Omental fat pad (tissue), 4 donors: ENCODE data around the gene MMAB. TPM values are rescaled to one million over a fixed set of nuclear protein-coding genes. Genes with fewer than 3 reads are reported as not detected.

Experiments used
- ATAC-seq: fragments of 150-250 bp; one replicate; pipeline ENCODE4 v1.9.1; 2016; ENCODE audit warnings: mild to moderate bottlenecking, moderate library complexity; ENCODE audit not compliant: low FRiP score
- DNase-seq: peaks from one replicate; pipeline ENCODE4 v3.0.0-alpha.2; 2019; ENCODE audit warnings: low spot score
- total RNA-seq, 4 donors: library from RNA; depleted of rRNA; stranded (reverse); fragments of >200 nt; gene quantifications; one replicate each; pipeline ENCODE4 v1.1.0, GENCODE V29; 2016
- TF ChIP-seq, protein P1 (sequence below), 3 donors: fragments of 450-650 bp; IDR thresholded peaks; one replicate each; pipeline ENCODE4 v1.5.1; 2016 to 2017; ENCODE audit warnings: antibody characterized with exemption in 3 of 3, mild to moderate bottlenecking in 3 of 3, moderate library complexity in 2 of 3

The MMAB gene
- total RNA-seq, 4 donors from 2014 or later, result 20.2 to 38.0 (median 29.1) TPM

DNA sequence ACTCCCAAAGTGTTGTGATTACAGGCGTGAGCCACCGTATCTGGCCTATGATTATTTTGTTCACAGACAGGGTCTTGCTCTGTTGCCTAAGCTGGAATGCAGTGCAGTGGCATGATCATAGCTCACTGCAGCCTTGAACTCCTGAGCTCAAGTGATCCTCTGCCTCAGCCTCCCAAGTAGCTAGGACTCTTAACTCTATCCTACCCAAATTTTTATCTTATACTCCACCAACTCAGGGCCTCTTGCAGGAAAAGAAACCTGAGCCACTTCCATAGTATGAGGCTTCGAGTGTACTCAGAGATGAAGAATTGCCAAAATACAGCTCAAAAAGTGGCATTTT lies 828 bp downstream of the MMAB start:
- DNase-seq (no peak), ATAC-seq (no peak)
- TF ChIP-seq, protein P1, sequence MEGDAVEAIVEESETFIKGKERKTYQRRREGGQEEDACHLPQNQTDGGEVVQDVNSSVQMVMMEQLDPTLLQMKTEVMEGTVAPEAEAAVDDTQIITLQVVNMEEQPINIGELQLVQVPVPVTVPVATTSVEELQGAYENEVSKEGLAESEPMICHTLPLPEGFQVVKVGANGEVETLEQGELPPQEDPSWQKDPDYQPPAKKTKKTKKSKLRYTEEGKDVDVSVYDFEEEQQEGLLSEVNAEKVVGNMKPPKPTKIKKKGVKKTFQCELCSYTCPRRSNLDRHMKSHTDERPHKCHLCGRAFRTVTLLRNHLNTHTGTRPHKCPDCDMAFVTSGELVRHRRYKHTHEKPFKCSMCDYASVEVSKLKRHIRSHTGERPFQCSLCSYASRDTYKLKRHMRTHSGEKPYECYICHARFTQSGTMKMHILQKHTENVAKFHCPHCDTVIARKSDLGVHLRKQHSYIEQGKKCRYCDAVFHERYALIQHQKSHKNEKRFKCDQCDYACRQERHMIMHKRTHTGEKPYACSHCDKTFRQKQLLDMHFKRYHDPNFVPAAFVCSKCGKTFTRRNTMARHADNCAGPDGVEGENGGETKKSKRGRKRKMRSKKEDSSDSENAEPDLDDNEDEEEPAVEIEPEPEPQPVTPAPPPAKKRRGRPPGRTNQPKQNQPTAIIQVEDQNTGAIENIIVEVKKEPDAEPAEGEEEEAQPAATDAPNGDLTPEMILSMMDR (IDR thresholded peaks at IDR 0.05), result no peak

DNA sequence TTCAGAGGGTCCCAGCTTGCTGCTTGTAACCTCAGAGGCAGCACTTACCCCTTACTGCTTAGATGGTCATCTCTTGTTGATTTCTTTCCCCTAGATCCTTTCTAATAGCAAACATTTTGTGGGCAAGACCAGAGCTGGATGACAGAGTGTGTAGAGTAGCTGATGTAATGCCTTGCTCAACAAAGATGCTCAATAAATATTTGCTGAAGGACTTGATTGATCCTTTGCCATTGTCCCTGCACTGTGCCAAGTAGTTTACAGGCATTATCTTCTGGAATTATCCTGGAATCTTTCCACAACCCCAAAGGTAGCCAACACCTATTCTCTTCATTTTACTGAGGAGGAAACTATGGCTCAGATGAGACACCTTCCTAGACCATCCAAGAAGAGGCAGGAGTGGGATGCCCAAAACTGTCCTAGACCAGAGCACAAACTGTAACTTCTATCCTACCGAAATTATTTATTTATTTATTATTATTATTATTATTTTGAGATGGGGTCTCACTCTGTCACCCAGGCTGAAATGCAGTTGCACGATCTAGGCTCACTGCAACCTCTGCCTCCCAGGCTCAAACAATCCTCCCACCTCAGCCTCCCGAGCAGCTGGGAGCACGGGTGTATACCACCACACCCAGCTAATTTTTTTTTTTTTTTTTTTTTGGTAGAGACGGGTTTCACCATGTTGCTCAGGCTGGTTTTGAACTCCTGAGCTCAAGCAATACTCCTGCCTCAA lies 1.4 kb downstream of the MMAB start:
- TF ChIP-seq, protein P1 (IDR thresholded peaks at IDR 0.05), result no peak
- ATAC-seq (no peak), DNase-seq (no peak)

DNA sequence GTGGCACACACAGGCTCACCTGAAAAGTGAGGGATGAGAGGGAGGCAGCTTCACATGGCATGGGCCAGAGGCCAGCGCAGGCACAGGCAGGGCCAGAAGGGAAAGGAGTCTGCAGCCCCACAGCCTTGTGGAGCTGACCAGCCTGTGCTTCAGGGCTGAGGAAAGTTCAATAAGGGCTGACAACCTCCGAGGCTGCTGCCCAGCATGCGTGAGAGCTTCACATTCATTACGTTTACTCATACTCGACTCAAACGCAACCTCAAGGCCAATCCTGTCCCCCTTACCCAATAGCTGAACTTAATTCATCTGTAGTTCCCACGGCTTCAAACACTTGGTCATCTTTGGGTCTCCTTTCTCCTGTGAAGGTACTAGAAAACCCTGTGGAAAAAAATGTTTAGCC lies 4.8 kb downstream of the MMAB start:
- ATAC-seq, result no peak
- no peak for DNase-seq
- TF ChIP-seq, protein P1 (IDR thresholded peaks at IDR 0.05), result no peak

DNA sequence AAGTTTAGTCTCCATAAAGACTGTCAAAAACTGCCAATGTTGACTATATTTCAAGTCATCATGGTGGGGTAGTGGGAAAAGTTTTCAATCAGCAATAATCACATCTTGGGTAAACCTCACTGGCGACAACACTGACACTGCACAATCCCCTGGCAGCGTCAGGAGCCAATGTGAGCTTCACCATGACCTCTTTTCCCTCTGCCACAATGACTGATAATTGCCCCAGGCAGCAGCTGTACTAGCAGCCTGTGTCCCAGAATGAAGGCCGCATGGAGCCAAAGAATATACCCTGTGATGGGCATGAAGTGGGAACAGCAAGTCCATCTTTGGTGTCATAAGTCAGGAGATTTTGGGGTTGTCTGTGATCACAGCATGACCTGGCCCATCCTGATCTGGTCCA lies 5.3 kb downstream of the MMAB start:
- TF ChIP-seq, protein P1 (IDR thresholded peaks at IDR 0.05), result no peak
- ATAC-seq (no peak), DNase-seq (no peak)

DNA sequence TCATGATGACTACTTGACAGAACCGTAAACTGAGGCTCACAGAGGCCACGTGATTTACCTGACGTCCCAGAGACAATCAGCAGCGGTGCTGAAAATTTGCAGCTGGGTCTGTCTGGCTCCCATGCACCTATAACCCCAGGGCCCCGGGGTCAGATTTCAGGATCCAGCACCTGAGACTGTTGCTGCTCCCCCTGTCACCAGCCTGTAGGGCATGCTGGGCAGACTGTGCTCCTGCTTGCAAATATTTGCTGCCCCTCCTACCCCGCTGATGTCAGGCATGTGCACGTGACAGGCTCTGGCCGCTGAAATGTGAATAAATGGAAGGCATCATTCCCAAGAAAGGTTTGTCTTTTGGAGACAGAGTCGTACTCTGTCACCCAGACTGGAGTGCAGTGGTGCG lies 6.0 kb downstream of the MMAB start:
- TF ChIP-seq, protein P1 (IDR thresholded peaks at IDR 0.05), result no peak
- ATAC-seq (no peak), DNase-seq (no peak)

DNA sequence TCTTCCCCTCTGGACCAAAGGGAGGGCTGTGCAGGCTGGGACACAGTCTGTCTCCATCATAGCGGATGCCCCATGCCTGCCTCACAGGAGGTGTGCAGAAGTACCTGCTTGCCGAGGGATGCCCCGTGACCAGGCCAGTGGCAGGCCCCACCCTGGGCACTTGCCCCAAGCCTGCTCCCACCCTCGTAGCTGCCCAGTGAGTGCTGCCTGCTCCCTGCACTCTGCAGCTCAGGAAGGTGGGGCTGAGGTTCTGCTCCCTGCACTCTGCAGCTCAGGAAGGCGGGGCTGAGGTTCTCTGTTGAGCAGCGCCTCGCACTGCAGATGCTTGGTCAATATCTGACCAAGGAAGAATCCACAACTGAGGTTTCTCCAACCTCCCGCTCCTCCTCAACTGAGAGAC lies 6.9 kb downstream of the MMAB start:
- no peak for ATAC-seq
- TF ChIP-seq, protein P1 (IDR thresholded peaks at IDR 0.05), result no peak
- DNase-seq, result no peak
